ENCODE results near the gene TDO2.

Gene TDO2

GRCh38 chr4:155944516-155944915 lies 41.0 kb downstream of the TDO2 start:
- no peaks in the 10 kb centered on the region for H3K9me3 ChIP-seq (ENCODE audit: insufficient read depth, low read length)
- no peak for TF ChIP-seq CTCF (IDR thresholded peaks at IDR 0.05; ENCODE audit: low read depth, low read length)
- no peak for TF ChIP-seq EZH2phosphoT487 (IDR thresholded peaks at IDR 0.05; ENCODE audit: low read depth)
- H3K4me3 ChIP-seq (ENCODE audit: low read length) = no peak overlapping the region
- H3K27ac ChIP-seq (ENCODE audit: low read length) = no peak overlapping the region
- no peaks in the 10 kb centered on the region for H3K27me3 ChIP-seq (ENCODE audit: low read depth, low read length)
- H3K9ac ChIP-seq (ENCODE audit: low read length) = no peak overlapping the region
- no peak overlapping the region for H3K4me2 ChIP-seq (ENCODE audit: low read length)
- H3K79me2 ChIP-seq (ENCODE audit: low read length) = no peaks in the 10 kb centered on the region
- no peaks in the 10 kb centered on the region for H3K4me1 ChIP-seq (ENCODE audit: low read length)
- H2AFZ ChIP-seq (ENCODE audit: low read depth, low read length) = no peak overlapping the region
- H3K36me3 ChIP-seq (replicated peaks; ENCODE audit: low read depth, low read length) = no peaks in the 10 kb centered on the region
- H4K20me1 ChIP-seq (ENCODE audit: insufficient read depth, low read length) = no peaks in the 10 kb centered on the region

GRCh38 chr4:155946486-155946885 lies 43.0 kb downstream of the TDO2 start:
- no peaks in the 10 kb centered on the region for H3K36me3 ChIP-seq (replicated peaks; ENCODE audit: low read depth, low read length)
- no peak overlapping the region for H3K4me3 ChIP-seq (ENCODE audit: low read length)
- no peaks in the 10 kb centered on the region for H3K27me3 ChIP-seq (ENCODE audit: low read depth, low read length)
- H3K9ac ChIP-seq (ENCODE audit: low read length) = no peak overlapping the region
- H3K79me2 ChIP-seq (ENCODE audit: low read length) = no peaks in the 10 kb centered on the region
- H3K9me3 ChIP-seq (ENCODE audit: insufficient read depth, low read length) = no peaks in the 10 kb centered on the region
- H4K20me1 ChIP-seq (ENCODE audit: insufficient read depth, low read length) = no peaks in the 10 kb centered on the region
- no peak overlapping the region for H2AFZ ChIP-seq (ENCODE audit: low read depth, low read length)
- H3K27ac ChIP-seq (ENCODE audit: low read length) = no peak overlapping the region
- TF ChIP-seq CTCF (IDR thresholded peaks at IDR 0.05; ENCODE audit: low read depth, low read length) = no peak
- TF ChIP-seq EZH2phosphoT487 (IDR thresholded peaks at IDR 0.05; ENCODE audit: low read depth) = no peak
- no peak overlapping the region for H3K4me2 ChIP-seq (ENCODE audit: low read length)
- H3K4me1 ChIP-seq (ENCODE audit: low read length) = no peaks in the 10 kb centered on the region

GRCh38 chr4:155948541-155948940 lies 45.0 kb downstream of the TDO2 start:
- TF ChIP-seq CTCF (IDR thresholded peaks at IDR 0.05; ENCODE audit: low read depth, low read length) = no peak
- no peak for TF ChIP-seq EZH2phosphoT487 (IDR thresholded peaks at IDR 0.05; ENCODE audit: low read depth)
- Histone ChIP-seq H3K79me2 (ENCODE audit: low read length) (no peaks in the 10 kb centered on the region), H3K4me3 (ENCODE audit: low read length) (no peak overlapping the region), H3K9ac (ENCODE audit: low read length) (no peak overlapping the region), H3K27me3 (ENCODE audit: low read depth, low read length) (no peaks in the 10 kb centered on the region), H3K27ac (ENCODE audit: low read length) (no peak overlapping the region), H3K4me2 (ENCODE audit: low read length) (no peak overlapping the region), H4K20me1 (ENCODE audit: insufficient read depth, low read length) (no peaks in the 10 kb centered on the region), H3K9me3 (ENCODE audit: insufficient read depth, low read length) (no peaks in the 10 kb centered on the region), H2AFZ (ENCODE audit: low read depth, low read length) (no peak overlapping the region), H3K4me1 (ENCODE audit: low read length) (peaks cover 4% of the 10 kb centered on the region), H3K36me3 (replicated peaks; ENCODE audit: low read depth, low read length) (no peaks in the 10 kb centered on the region)

- no peaks in the 10 kb centered on the region for H4K20me1 ChIP-seq (ENCODE audit: insufficient read depth, low read length)
- TF ChIP-seq EZH2phosphoT487 (IDR thresholded peaks at IDR 0.05; ENCODE audit: low read depth) (no peak), CTCF (IDR thresholded peaks at IDR 0.05; ENCODE audit: low read depth, low read length) (no peak)
- no peak overlapping the region for H3K27ac ChIP-seq (ENCODE audit: low read length)
- H3K4me1 ChIP-seq (ENCODE audit: low read length) = peaks cover 9% of the 10 kb centered on the region
- H3K9me3 ChIP-seq (ENCODE audit: insufficient read depth, low read length) = no peaks in the 10 kb centered on the region
- H3K9ac ChIP-seq (ENCODE audit: low read length) = no peak overlapping the region
- H3K4me2 ChIP-seq (ENCODE audit: low read length) = no peak overlapping the region
- H3K27me3 ChIP-seq (ENCODE audit: low read depth, low read length) = no peaks in the 10 kb centered on the region
- H3K4me3 ChIP-seq (ENCODE audit: low read length) = no peak overlapping the region
- no peak overlapping the region for H2AFZ ChIP-seq (ENCODE audit: low read depth, low read length)
- no peaks in the 10 kb centered on the region for H3K36me3 ChIP-seq (replicated peaks; ENCODE audit: low read depth, low read length)
- no peaks in the 10 kb centered on the region for H3K79me2 ChIP-seq (ENCODE audit: low read length)
Observed at GRCh38 chr4:155950461-155950860, 47.0 kb downstream of the TDO2 start.
